Activated CD8-positive, alpha-beta memory T cell treated with anti-CD3 and anti-CD28 coated beads for 1 hour (primary cell): ENCODE data around the gene HOXD8.
A peak's percentile ranks its signal among the peaks of the same experiment; 100 is the strongest.

ENCODE experiments used
- DNase-seq, 2 donors: peaks; one replicate each; pipeline ENCODE4 v3.0.0-alpha.2; 2020; ENCODE audit warnings: low read depth in 1 of 2; ENCODE audit errors: extremely low read depth in 1 of 2

HOXD8 gene

GRCh38 chr2:176090862-176091261, 38.6 kb upstream of the HOXD8 start:
- DNase-seq = no peak

GRCh38 chr2:176091329-176092258, 37.9 kb upstream of the HOXD8 start:
- no peak for DNase-seq

- DNase-seq = no peak
Measured at GRCh38 chr2:176092270-176093144, 37.0 kb upstream of the HOXD8 start, which contains the start of gene HOXD13. Gene HOXD13 (plus strand): TSS chr2:176092721. CDS start chr2:176092891, 170 bp downstream.

GRCh38 chr2:176093145-176093897, 36.2 kb upstream of the HOXD8 start:
- DNase-seq = no peak

- no peak for DNase-seq
Measured at GRCh38 chr2:176093898-176094249, 35.6 kb upstream of the HOXD8 start.

GRCh38 chr2:176094349-176094748, 35.2 kb upstream of the HOXD8 start:
- DNase-seq = no peak

GRCh38 chr2:176095421-176095820, 34.1 kb upstream of the HOXD8 start:
- DNase-seq = no peak

- no peak for DNase-seq
Measured at GRCh38 chr2:176096243-176096985, 33.1 kb upstream of the HOXD8 start.

GRCh38 chr2:176096986-176097819, 32.3 kb upstream of the HOXD8 start:
- DNase-seq = peak; percentile 11 to 37

GRCh38 chr2:176097820-176098365, 31.6 kb upstream of the HOXD8 start:
- no peak for DNase-seq

GRCh38 chr2:176098366-176099158, 30.9 kb upstream of the HOXD8 start:
- DNase-seq = no peak

GRCh38 chr2:176099159-176099727, 30.3 kb upstream of the HOXD8 start:
- no peak for DNase-seq

- DNase-seq = no peak
Measured at GRCh38 chr2:176099728-176100546, 29.6 kb upstream of the HOXD8 start, which contains the start of gene HOXD12. Gene HOXD12 (plus strand): TSS chr2:176099795. CDS start chr2:176099802, 7 bp downstream.

- no peak for DNase-seq
Measured at GRCh38 chr2:176100547-176101140, 28.9 kb upstream of the HOXD8 start.

GRCh38 chr2:176101216-176101830, 28.2 kb upstream of the HOXD8 start:
- DNase-seq = no peak

- DNase-seq = no peak
Measured at GRCh38 chr2:176101842-176102241, 27.7 kb upstream of the HOXD8 start.
